ENCODE data around the gene PIGU. TPM values are rescaled to one million over a fixed set of nuclear protein-coding genes. Genes with fewer than 3 reads are reported as not detected.
"Not testable (repeated sequence)": the region's sequence is repeated elsewhere in the genome, so short reads cannot be mapped to it uniquely, and the experiment has no call there.

The PIGU gene
- total RNA-seq, 1 donor from 2014 or later: 6.0 TPM

DNA sequence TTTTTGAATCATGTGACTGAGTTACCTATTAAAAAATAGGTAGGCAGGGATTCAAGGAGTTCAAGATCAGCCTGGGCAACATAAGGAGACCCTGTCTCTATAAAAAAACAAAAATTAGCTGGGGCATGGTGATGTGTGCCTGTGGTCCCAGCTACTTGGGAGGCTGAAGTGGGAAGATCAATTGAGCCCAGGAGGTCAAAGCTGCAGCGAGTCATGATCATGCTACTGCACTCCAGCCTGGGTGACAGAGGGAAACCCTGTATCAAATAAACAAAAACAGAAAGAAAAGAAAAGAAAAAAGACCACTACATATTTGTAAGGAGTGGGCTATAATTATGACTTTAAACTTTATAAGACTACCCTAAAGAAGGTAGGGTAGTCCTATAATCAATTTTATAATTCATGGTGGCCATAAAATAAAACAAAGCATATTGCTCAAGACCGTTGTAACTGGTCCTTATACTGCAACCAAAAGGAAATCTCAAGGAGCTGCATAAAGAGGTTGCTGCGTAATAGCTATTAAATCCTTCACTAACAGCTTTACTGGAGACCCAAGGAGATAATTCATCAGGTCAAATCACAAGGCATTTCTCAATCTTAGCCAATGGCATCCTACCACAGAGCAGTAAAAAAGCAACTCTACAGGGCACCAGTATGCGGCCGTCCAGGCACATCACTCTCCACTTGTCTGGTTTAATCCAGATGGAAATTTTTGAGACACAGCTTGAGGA lies 13.5 kb downstream of the PIGU start:
- no peak for DNase-seq (ENCODE audit: low spot score)

- DNase-seq (ENCODE audit: low spot score): not testable (repeated sequence)
These were observed 15.1 kb downstream of the PIGU start for GRCh38 chr20:34661811-34662210.

DNA sequence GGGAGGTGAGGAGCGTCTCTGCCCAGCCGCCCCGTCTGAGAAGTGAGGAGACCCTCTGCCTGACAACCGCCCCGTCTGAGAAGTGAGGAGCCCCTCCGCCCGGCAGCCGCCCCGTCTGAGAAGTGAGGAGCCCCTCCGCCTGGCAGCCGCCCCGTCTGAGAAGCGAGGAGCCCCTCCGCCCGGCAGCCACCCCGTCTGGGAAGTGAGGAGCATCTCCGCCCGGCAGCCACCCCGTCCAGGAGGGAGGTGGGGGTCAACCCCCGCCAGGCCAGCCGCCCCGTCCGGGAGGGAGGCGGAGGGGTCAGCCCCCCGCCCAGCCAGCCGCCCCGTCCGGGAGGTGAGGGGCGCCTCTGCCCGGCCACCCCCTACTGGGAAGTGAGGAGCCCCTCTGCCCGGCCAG lies 18.2 kb downstream of the PIGU start:
- DNase-seq (ENCODE audit: low spot score): not testable (repeated sequence)

DNA sequence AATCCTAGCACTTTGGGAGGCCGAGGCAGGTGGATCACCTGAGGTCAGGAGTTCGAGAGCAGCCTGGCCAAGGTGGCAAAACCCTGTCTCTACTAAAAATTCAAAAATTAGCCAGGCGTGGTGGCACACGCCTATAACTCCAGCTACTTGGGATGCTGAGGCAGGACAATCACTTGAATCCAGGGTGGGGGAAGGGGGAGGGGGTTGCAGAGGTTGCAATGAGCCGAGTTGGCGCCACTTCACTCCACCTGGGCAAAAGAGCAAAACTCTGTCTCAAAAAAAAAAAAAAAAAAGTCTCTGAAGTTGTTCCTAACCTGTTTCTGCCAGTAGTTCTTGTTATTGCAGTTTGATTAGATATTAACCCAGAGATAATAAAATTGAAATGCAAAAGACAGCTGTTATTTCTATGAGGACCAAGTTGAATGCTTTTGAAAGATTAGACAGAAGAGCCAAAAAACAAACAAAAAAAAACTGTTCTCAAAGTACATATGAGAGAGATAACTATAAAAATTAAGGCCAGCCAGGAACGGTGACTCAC lies 22.6 kb downstream of the PIGU start:
- DNase-seq (ENCODE audit: low spot score): no peak

DNA sequence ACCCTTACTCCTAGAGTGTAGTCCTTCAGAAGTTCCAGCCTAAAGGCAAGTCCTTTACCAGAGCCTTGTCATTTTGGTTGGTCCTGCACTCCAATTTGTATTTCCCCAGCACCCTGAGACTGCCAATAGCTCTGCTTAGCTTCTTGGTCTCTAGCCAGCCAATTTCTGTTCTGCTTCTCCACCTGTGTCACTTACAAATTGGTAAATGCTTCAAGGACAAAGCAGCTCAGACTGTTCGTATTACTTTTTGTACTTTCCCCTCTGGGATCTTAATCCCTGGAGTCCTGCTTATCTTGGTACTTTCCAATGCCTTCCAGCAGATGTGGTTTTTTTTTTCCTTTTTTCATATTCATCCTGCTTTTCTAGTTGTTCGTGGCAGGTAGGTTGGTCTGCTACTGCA lies 25.7 kb downstream of the PIGU start:
- DNase-seq (ENCODE audit: low spot score): no peak

- no peak for DNase-seq (ENCODE audit: low spot score)
These were observed 29.2 kb downstream of the PIGU start for GRCh38 chr20:34647737-34648136.

DNA sequence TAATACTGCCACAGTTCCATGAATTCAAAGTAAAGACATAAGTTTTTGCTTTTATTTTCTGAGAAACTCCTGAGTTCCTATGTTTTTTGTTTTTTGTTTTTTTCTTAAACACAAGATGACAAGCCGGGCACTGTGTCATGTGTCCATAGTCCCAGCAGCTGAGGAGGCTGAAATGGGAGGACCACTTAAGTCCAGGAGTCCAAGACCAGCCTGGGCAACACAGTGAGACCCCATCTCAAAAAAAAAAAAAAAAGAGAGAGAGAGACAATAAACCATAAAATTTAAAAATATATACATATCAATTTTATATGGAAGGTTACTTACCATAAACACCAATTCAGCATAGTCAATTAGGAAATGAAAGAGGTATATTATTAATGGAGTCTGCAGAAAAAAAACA lies 31.9 kb downstream of the PIGU start:
- DNase-seq (ENCODE audit: low spot score): no peak

GRCh38 chr20:34644345-34644744 lies 32.5 kb downstream of the PIGU start:
- DNase-seq (ENCODE audit: low spot score): no peak

GRCh38 chr20:34643928-34644327 lies 33.0 kb downstream of the PIGU start:
- no peak for DNase-seq (ENCODE audit: low spot score)

- no peak for DNase-seq (ENCODE audit: low spot score)
These were observed 34.9 kb downstream of the PIGU start for GRCh38 chr20:34642009-34642408.

DNA sequence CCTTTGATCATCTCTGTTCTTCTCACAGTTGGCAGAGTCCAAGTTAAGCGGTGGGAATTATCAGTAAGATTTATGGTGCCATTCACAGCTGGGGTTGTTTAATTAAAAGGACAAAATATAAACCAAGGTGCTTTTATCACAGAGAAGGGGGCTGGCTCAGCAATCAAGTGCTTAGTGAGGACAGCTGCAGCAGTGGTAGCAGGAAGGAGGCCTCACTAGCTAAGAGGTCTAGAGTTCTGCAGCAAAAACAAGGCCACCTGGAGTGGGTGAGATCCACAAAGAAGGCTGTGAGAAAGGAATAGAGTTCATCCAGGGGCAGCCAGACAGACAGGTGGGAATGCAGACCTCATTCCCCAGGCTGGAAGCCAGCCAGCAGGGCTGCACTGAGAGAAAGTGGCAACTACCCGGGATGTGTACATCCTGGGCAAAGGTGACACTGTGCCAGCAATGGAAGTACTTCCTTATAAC lies 37.1 kb downstream of the PIGU start:
- no peak for DNase-seq (ENCODE audit: low spot score)

DNA sequence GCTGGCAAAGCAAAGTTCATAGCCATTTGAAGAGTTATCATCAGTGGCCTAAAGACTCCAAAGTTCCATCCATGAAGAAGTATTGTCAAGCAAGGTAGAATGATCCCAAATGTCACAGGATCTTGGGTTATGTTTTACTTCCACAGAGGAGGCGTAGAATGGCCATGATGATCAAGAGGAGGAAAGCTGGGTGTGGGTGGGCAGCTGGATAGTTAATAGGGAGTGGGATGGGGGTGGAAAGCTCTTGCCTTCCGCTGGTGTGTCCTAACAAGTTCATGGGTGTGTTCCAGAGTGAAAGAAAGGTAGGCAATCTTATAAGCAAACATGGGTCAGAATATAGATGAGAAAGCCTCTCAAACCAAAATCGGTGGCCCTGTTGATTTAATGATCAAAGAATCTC lies 38.4 kb downstream of the PIGU start:
- no peak for DNase-seq (ENCODE audit: low spot score)

DNA sequence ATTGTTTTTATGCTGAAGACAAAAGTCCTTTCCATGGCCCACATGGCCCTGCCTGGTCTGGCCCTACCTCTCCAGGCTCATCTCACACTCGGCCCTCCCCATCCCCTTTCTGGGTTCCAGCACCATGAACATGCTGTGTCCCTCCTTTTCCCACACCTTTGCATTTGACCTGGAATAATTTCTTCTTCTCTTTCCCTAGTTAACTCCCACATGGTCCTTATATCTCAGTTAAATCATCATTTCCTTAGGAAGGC lies 38.9 kb downstream of the PIGU start:
- no peak for DNase-seq (ENCODE audit: low spot score)

DNA sequence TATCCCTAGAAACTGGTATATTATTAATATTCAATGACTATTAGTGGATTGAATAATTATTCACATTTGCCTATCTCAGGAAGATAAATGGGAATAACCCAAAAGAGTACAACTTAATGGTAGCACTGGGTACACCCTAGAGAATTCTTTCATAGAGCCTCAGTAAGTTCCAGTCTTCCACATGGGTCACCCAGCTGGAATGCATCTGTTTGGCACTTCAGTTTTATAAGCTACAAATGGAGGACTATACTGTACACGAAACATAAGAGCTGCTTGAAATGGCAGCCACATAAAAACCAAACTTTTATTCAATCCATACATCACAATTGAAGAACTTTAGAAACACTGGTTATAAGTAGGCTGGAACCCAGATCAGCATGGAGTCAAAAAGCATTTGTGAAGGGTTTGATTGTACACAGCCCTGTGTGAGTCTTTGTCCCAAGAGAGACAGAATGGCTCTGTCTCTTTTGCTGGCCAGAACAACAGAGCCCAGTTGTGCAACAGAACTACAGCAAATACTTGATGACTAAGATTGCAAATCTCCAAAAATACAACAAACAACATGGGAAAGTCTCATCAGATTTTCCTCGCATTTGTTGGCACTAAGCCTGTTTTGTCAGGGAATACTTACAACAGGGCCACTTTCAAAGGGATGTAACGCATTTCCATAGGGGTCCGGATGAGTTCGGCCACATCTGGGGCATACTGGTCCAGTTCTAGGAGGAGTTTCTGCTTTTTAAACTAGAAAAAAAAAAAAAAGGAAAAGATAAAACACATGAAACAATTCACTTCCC lies 39.5 kb downstream of the PIGU start:
- DNase-seq (ENCODE audit: low spot score): no peak

- DNase-seq (ENCODE audit: low spot score): no peak
These were observed 40.2 kb downstream of the PIGU start for GRCh38 chr20:34636648-34637047.

GRCh38 chr20:34634392-34634791 lies 42.5 kb downstream of the PIGU start:
- DNase-seq (ENCODE audit: low spot score): no peak

- no peak for DNase-seq (ENCODE audit: low spot score)
These were observed 43.9 kb downstream of the PIGU start for GRCh38 chr20:34632870-34633452.

- no peak for DNase-seq (ENCODE audit: low spot score)
These were observed 47.0 kb downstream of the PIGU start for GRCh38 chr20:34629904-34630303.

- no peak for DNase-seq (ENCODE audit: low spot score)
These were observed 47.5 kb downstream of the PIGU start for GRCh38 chr20:34629342-34629741.

- no peak for DNase-seq (ENCODE audit: low spot score)
These were observed 48.9 kb downstream of the PIGU start for GRCh38 chr20:34628026-34628425.

DNA sequence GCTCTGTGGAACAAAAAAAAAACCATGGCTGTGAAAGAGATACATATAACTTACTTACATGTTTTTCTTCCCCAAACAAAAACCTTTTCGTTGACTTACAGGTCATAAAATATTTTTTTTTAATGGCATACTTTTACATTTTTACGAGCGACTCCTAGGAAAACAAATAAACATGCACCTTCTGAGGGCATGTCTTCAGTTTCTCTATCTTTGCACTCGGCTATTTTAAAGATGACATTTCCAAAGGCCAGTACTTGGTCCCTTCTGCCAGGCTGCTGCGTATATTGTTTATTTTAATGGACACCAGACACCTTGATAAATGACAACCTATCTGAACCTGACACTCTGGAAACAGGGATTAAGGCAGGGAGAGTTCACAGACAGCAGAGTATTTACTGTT lies 49.4 kb downstream of the PIGU start:
- no peak for DNase-seq (ENCODE audit: low spot score)

DNA sequence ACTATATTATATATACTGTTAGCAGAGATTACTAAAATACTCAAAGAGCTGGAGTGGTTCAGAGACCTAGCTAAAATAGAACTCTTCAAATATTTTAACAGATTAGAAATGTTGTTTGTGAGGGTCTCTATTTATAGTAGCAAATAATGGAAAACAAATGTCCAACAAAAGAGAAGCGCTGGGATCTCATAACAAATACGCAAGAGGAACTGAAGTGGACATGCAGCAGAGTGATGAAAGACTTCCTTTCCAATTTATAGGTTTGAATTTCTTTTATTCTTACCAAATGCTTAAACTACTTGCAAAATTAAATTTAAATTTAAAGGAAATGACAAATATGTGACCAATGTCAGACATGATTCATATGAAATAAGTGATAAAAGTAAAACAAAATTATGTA lies 49.9 kb downstream of the PIGU start:
- no peak for DNase-seq (ENCODE audit: low spot score)

- DNase-seq (ENCODE audit: low spot score): no peak
These were observed 52.3 kb downstream of the PIGU start for GRCh38 chr20:34624629-34625028.
